Hepatocyte (in vitro differentiated cells): ENCODE results near the gene INHBE.

ENCODE experiments used
- CTCF ChIP-seq: fragments of 200-600 bp; sonication (generic); IDR thresholded peaks from 2 replicates; pipeline ENCODE4 v1.5.1; 2016; ENCODE audit warnings: antibody characterized with exemption, mild to moderate bottlenecking; ENCODE audit not compliant: poor library complexity
- EZH2 ChIP-seq: fragments of 200-600 bp; sonication (generic); IDR thresholded peaks from 2 replicates; pipeline ENCODE4 v1.6.1; 2016; ENCODE audit warnings: antibody characterized with exemption, mild to moderate bottlenecking, borderline replicate concordance
- EZH2phosphoT487 ChIP-seq: fragments of 200-600 bp; sonication (generic); IDR thresholded peaks from one replicate; pipeline ENCODE4 v1.6.1; 2018; ENCODE audit warnings: antibody characterized with exemption, mild to moderate bottlenecking, low read depth, moderate library complexity; ENCODE audit not compliant: unreplicated experiment, severe bottlenecking

- TF ChIP-seq EZH2 (no peak), CTCF (no peak), EZH2phosphoT487 (no peak)
These were observed 30.6 kb downstream of the INHBE start for GRCh38 chr12:57485695-57486094.
